ES-I3 (cell line): ENCODE data around the gene TSHZ1.

Experiments used
- H3K36me3 ChIP-seq: 2 replicates; pipeline ENCODE4 v1.6.1; 2013; ENCODE audit warnings: mild to moderate bottlenecking, low read length, control low read depth, moderate library complexity; ENCODE audit not compliant: insufficient read depth
- H3K4me1 ChIP-seq: 2 replicates; pipeline ENCODE4 v1.6.1; 2013; ENCODE audit warnings: mild to moderate bottlenecking, control low read depth, low read length; ENCODE audit not compliant: insufficient read depth
- H3K9ac ChIP-seq: 2 replicates; pipeline ENCODE4 v1.6.1; 2013; ENCODE audit warnings: low read depth, mild to moderate bottlenecking, low read length, moderate library complexity
- H3K9me3 ChIP-seq: 2 replicates; pipeline ENCODE4 v1.6.1; 2013; ENCODE audit warnings: mild to moderate bottlenecking, low read length, moderate library complexity; ENCODE audit not compliant: control insufficient read depth, insufficient read depth

Gene TSHZ1

DNA sequence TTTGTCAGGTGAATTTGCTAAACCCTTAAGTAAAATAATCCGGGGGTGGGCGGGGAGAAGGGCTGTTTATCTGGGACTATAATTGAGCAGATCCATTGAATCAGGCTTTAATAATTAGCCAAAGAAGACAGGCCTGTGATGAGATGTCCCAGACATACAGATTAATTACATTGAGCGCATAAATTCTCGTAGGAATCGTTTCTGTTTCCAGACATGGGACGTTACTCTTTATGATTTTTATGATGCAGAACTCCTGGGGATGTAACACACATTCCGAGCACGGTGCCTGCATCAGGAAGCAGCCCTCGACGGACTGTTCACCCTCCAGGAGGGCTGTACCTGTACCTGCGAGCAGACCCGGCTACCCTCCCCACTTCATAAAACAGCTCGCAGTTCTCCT lies 128.0 kb downstream of the TSHZ1 start:
- Histone ChIP-seq H3K4me1 (no peaks in the 10 kb centered on the region), H3K9ac (no peak overlapping the region), H3K36me3 (no peaks in the 10 kb centered on the region), H3K9me3 (no peaks in the 10 kb centered on the region)
